ENCODE results near the gene NEDD4. TPM values are rescaled to one million over a fixed set of nuclear protein-coding genes. Genes with fewer than 3 reads are reported as not detected.
"Not testable (repeated sequence)": the region's sequence is repeated elsewhere in the genome, so short reads cannot be mapped to it uniquely, and the experiment has no call there.

NEDD4 gene
- polyA plus RNA-seq, 4 donors: 14.9 to 17.5 (median 15.9) TPM

- DNase-seq (ENCODE audit: low read depth in 4 of 4, low spot score in 3 of 4): not testable (repeated sequence)
Observed at GRCh38 chr15:55842897-55843296, 150.5 kb downstream of the NEDD4 start.

DNA sequence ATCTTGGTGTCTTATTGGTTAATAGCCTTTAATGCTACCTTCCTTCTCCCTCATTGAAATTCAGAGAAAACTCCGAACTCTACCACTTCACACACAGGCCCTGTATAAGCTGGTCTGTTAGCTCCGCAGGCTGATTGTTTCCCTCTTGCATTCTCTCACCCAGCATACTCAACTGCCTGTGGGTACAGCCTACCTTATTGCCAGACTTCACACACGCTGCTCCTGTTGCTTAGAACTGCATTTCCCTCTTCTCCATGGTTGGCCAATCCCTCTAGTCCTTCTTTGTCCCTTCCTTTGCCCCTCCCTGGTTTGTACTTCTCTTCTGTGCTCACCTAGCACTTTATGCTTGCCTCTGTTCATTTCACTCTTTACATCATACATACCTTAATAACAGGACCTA is 157.5 kb downstream of the NEDD4 start:
- no peak for DNase-seq (ENCODE audit: low read depth in 4 of 4, low spot score in 3 of 4)

GRCh38 chr15:55834331-55834730 is 159.1 kb downstream of the NEDD4 start:
- no peak for DNase-seq (ENCODE audit: low read depth in 4 of 4, low spot score in 3 of 4)

DNA sequence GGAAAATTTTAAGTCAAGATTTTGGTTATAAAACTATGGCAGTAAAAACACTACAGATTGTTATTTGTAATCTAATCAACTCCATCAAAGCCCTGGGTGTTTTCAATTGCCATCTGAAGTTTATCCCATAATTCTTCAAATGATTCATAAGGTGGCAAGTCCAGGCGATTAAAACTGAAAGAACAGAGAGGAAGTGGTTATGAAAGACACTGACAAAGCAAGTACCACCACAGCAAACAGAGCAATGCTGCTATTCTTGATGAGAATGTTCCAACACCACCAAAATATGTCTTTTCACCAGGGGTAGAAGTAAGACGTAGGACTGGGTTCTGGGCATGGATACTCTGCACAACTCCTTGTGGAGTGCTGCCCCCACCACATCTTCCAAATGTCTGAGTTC is 163.6 kb downstream of the NEDD4 start:
- no peak for DNase-seq (ENCODE audit: low read depth in 4 of 4, low spot score in 3 of 4)

DNA sequence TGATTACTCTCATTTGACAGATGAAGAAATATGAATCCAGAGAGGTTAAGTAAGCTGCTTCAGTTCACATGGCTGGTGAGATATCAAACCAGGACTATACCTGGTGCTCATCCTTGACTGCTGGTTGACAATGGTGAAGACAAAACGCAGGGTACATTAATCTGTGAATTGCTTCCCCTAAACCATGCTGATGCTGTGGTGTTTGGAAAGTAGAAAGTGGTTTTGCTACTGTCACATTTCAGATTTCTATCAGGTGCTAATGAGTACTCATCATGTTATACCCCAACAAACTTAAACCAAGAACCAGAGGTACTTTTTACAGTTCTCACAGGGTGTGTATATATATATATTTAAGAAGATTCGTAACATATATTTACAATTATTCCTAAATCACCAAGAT is 165.5 kb downstream of the NEDD4 start:
- DNase-seq (ENCODE audit: low read depth in 4 of 4, low spot score in 3 of 4): no peak

GRCh38 chr15:55827204-55827603 is 166.2 kb downstream of the NEDD4 start:
- no peak for DNase-seq (ENCODE audit: low read depth in 4 of 4, low spot score in 3 of 4)

GRCh38 chr15:55824857-55825613 is 168.4 kb downstream of the NEDD4 start:
- no peak for DNase-seq (ENCODE audit: low read depth in 4 of 4, low spot score in 3 of 4)

DNA sequence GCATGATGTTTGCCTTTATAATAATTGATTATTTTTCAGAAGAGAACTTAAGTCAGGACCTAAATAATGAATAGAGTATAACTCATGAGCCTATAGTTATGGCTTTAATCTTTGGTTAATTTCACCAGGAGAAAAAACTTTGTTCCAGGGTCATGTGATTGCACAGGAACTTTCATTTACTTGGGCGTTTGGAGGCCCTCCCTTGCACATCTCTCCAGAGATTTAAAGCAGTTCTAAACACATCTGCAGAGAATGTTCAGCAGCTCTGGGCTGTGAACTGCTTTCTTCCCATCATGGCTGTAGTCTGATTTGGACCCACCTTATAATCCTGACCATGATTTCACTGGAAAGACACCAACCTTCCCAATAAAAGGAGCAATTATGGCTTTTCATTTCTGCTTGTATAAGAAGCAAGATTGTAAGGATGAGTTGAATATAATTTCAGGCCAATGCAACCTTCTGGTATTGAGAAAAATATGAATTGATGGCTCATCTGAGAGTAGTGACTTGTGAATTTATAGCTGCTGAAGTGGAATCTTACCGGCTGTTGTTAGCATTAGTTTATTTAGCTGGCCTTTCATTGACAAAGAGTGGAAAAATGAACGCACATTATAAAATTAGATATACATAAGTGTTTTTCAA is 169.6 kb downstream of the NEDD4 start:
- no peak for DNase-seq (ENCODE audit: low read depth in 4 of 4, low spot score in 3 of 4)

DNA sequence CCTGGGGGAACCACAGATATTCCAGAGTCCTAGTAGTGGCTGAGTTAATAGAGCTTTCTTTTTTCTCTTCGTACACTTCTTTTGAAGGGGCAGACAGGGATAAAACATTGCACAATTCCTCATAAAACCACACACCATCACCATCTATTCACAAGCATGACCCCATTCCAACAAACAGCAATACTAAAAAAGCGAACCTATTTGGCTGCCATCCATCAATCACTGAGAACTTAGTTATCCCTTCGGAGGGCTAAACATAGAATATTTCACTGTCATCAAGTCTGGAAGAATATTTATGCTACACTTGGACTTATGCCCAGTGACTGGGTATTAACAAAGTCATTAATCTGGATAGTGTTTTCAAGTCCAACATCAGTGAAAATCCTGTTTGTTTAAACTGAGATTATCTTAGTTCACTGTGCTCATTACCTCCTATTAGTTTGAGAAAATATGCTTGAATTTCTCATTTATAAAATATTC is 170.2 kb downstream of the NEDD4 start:
- DNase-seq (ENCODE audit: low read depth in 4 of 4, low spot score in 3 of 4): no peak

GRCh38 chr15:55821740-55822139 is 171.7 kb downstream of the NEDD4 start:
- not testable (repeated sequence) for DNase-seq (ENCODE audit: low read depth in 4 of 4, low spot score in 3 of 4)

GRCh38 chr15:55820043-55820442 is 173.4 kb downstream of the NEDD4 start:
- DNase-seq (ENCODE audit: low read depth in 4 of 4, low spot score in 3 of 4): no peak

DNA sequence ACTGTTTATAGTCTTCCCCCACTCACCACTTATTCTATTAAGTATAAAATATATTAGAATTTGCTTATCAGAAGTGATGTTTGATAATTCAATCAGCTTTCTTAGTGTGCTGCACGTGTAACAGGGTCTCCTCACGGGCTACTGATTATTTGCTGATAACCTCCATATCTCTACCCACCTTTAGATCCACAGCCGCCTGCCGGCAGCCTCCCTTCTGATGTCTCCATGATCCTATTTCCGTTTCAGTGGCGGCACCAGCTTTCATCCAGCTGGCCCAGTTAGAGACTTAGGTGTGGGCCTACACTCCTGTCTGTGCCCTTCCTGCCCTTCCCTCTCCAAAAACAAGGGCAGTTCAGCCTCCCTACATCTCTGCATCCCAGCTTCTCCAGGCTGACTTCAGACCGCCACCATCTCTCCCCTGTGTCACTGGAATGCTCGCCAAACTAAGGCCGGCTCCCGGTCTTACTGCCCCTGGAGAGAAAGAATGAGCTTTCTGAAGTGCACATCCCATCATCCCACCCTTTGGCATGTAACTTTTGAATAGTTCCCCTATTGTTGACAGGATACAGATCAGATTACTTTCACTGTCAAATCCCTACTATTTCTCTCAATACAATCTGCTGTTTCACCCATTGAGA is 173.9 kb downstream of the NEDD4 start:
- DNase-seq (ENCODE audit: low read depth in 4 of 4, low spot score in 3 of 4): no peak

- no peak for DNase-seq (ENCODE audit: low read depth in 4 of 4, low spot score in 3 of 4)
Observed at GRCh38 chr15:55816017-55816416, 177.4 kb downstream of the NEDD4 start.

- no peak for DNase-seq (ENCODE audit: low read depth in 4 of 4, low spot score in 3 of 4)
Observed at GRCh38 chr15:55802600-55803376, 190.6 kb downstream of the NEDD4 start.

DNA sequence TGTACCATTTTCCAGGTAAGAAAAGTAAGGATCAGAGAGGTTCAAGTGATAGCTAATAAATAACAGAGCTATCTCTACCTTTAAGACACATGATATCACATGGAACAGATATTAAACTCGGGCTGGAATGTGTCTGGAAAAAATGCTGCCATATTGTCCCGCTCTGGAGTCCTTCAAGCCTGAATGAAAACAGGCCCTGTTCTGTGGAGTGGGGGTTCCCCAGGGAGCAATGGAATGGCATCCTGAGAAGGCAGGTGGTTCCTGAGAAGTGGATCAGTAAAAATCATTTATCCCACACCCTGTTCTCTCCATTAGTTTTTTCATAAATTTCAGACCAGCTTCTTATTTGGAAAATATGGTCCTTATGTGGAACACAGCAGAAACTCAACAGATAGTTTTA is 193.2 kb downstream of the NEDD4 start:
- no peak for DNase-seq (ENCODE audit: low read depth in 4 of 4, low spot score in 3 of 4)

DNA sequence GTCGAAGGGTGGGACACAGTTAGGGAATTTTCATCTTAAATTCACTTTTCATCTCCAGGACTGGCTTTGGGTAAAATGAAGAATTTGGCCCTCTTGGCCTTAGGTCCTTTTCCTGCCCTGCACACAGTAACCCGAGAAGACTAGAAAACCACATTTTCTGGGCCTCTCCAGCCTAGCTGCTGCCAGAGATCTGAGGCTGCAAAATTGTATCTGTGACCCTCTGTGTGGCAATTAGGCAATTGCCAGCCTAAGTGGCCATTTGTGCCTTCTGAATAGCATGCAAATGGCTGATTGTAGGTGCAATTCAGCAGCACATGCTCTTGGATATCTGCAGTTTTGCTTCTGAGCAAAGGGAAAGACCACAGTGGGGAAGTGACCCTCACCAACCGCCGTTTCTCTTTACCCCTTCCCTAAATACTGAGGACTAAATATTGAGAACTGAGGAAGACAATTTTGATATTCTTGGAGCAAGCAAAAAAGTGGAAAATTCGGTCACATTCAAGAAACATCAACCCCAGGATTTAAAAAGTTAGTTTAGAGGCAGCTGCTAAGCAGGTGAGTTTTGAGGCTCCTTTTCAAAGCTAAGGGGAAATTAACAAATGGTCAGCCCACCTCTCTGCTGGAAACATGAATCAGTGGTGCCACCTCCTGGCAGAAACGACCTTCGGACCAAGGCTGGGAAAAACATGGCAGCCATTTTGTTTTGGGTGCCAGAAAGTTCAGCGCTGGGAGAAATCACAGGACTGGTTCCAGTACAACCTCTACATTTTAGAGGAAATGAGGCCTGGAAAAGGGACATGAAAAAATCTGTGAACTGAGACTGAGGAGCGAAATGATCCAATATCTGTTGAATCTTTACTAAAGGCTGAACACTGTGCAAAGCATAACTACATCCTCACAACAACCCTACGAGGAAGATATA is 193.9 kb downstream of the NEDD4 start:
- DNase-seq (ENCODE audit: low read depth in 4 of 4, low spot score in 3 of 4): peak in 3 of 4 donors; percentile 58 to 65 (median 59)

DNA sequence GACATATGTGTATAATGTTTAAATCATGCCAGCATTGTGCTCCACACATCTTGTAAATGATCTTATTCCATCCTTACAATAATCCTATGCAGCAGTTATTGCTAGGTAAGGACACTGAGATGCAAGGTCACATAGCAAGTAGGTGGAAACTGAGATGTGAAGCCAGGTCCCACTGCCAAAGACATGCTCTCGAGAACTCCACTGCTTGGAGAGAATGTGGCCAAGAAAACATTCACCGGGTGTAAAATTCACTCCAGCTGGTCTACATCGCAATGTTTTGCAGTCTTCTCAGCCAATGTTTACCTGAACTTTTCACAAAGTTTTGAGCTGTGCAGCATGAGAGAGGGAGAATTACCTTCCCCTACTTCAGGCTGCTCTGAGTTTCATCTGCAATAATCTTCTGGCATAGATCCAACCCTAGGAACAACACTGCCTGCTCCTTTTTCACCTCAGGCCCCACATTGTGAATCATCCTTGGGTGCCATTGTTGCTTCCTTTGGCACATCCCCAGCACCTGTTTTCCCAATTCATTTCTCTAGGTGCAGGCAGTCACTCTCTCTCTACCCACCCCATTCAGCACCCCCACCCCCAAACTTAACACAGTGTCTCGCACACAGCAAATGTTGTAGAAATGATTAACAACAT is 197.0 kb downstream of the NEDD4 start:
- no peak for DNase-seq (ENCODE audit: low read depth in 4 of 4, low spot score in 3 of 4)

GRCh38 chr15:55795031-55795430 is 198.4 kb downstream of the NEDD4 start:
- no peak for DNase-seq (ENCODE audit: low read depth in 4 of 4, low spot score in 3 of 4)

All from left renal pelvis (tissue), 4 donors.